GM12878 (cell line): ENCODE measurements around the gene SERPINB8. TPM values are rescaled to one million over a fixed set of nuclear protein-coding genes. Genes with fewer than 3 reads are reported as not detected.

Experiments
- CBX5 ChIP-seq: sonication (generic); IDR thresholded peaks from 2 replicates; pipeline ENCODE4 v1.6.1; 2016; ENCODE audit warnings: low read depth, moderate library complexity, mild to moderate bottlenecking, inconsistent platforms
- FOXM1 ChIP-seq: IDR thresholded peaks from 2 replicates; pipeline ENCODE4 v1.6.1; 2012; ENCODE audit warnings: low read depth, mild to moderate bottlenecking, inconsistent platforms, low read length, moderate library complexity
- GABPA ChIP-seq: IDR thresholded peaks from 2 replicates; pipeline ENCODE4 v1.6.1; 2014; ENCODE audit warnings: antibody characterized with exemption, low read depth, mild to moderate bottlenecking, inconsistent platforms
- KLF5 ChIP-seq: fragments of 450-650 bp; IDR thresholded peaks from 2 replicates; pipeline ENCODE4 v1.6.1; 2014; ENCODE audit warnings: mild to moderate bottlenecking; ENCODE audit not compliant: partially characterized antibody
- NBN ChIP-seq: fragments of 450-650 bp; IDR thresholded peaks from 2 replicates; pipeline ENCODE4 v1.6.1; 2016
- NFXL1 ChIP-seq: fragments of 450-650 bp; IDR thresholded peaks from 2 replicates; pipeline ENCODE4 v1.6.1; 2017; ENCODE audit warnings: antibody characterized with exemption, mild to moderate bottlenecking, borderline replicate concordance
- PML ChIP-seq: IDR thresholded peaks from 2 replicates; pipeline ENCODE4 v1.6.1; 2012; ENCODE audit warnings: low read length, inconsistent platforms
- RAD21 ChIP-seq: IDR thresholded peaks from 2 replicates; pipeline ENCODE4 v1.6.1; 2011; ENCODE audit warnings: mild to moderate bottlenecking, low read depth, low read length, moderate library complexity; ENCODE audit not compliant: insufficient read depth
- RCOR1 ChIP-seq: conservative IDR thresholded peaks from 2 replicates; pipeline ENCODE4 v1.6.1; 2012; ENCODE audit warnings: low read depth, low read length, improper control_type of control experiment
- ZNF24 ChIP-seq: fragments of 450-650 bp; IDR thresholded peaks from 2 replicates; pipeline ENCODE4 v1.6.1; 2017; ENCODE audit warnings: antibody characterized with exemption, mild to moderate bottlenecking
- polyA plus RNA-seq, 11 experiments: library from polyadenylated mRNA; depleted of rRNA in 4 of 11; unstranded in 6 of 11; stranded (reverse) in 5 of 11; fragments of >200 nt; fragmentation: Nextera tagmentation in 4 of 11; fragmentation: Illumina TruSeq in 1 of 11; extraction: Ambion mirVana in 4 of 11; extraction: Trizol in 1 of 11; gene quantifications; 1 replicate in 1 of 11; 2 replicates in 10 of 11; pipeline versions ENCODE4 v1.2.1 to v1.2.3, GENCODE V29; 2011 to 2016; ENCODE audit warnings: inconsistent platforms in 2 of 11, missing spikeins in 2 of 11, low read depth in 1 of 11
- total RNA-seq, 4 experiments: library from RNA; depleted of rRNA in 3 of 4; stranded (reverse); fragments of >200 nt in 3 of 4; fragmentation: Illumina TruSeq in 1 of 4; extraction: Trizol in 1 of 4; gene quantifications; 2 replicates each; pipeline versions ENCODE4 v1.2.1 to v1.2.3, GENCODE V29; 2013 to 2021
- TF ChIP-seq, protein P1 (sequence below): fragments of 450-650 bp; IDR thresholded peaks from 2 replicates; pipeline ENCODE4 v1.6.1; 2017; ENCODE audit warnings: mild to moderate bottlenecking, moderate library complexity
- TF ChIP-seq, protein P2 (sequence below): fragments of 450-650 bp; IDR thresholded peaks from 2 replicates; pipeline ENCODE4 v1.6.1; 2017; ENCODE audit warnings: borderline replicate concordance
- TF ChIP-seq, protein P3 (sequence below): fragments of 450-650 bp; IDR thresholded peaks from 2 replicates; pipeline ENCODE4 v1.6.1; 2017; ENCODE audit warnings: mild to moderate bottlenecking, moderate library complexity
- TF ChIP-seq, protein P4 (sequence below): IDR thresholded peaks from 2 replicates; pipeline ENCODE4 v1.6.1; 2012; ENCODE audit warnings: mild to moderate bottlenecking, low read depth, low read length
- TF ChIP-seq, protein P5 (sequence below): IDR thresholded peaks from 2 replicates; pipeline ENCODE4 v1.6.1; 2012; ENCODE audit warnings: low read depth, low read length, improper control_type of control experiment

SERPINB8 gene
- total and polyA plus RNA-seq, 10 of the 15 experiments (the other 5 are each of a cell fraction or from before 2014, with no cell fraction given), result 8.1 to 31.5 (median 16.7) TPM

DNA sequence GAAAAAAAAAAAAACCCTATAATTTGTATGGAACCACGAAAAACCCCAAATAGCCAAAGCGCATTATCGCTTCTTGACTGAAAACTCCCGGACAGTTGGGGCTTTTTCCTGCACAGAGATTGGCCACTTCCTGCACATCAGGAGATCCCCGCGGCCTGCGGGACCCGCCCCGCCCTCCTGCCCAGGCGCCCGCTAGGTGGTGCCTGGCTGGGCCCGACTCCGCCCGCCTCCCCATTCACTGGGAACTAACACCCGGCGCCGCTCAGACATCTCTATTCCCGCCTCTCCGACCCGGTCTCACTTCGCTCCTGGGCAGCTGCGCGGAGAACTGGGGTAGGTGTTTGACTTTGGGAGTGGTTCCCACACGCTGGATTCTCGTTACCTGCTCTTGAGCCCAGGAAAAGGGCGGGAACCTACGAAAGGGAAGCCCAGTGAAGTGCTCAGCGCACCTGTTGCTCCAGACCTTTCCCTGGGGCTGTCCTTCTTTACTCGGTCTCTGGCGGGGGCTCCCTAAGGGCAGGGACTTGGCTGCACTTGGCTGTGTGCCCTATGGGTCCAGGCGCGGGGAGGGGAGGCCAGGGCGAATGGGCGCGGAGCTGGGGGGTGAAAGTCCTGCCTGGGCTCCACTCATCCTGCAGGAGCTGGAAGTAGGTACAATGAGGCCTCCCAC lies 20.7 kb upstream of the SERPINB8 start, which contains the start of gene HMSD (continued):
- TF ChIP-seq, protein P1, sequence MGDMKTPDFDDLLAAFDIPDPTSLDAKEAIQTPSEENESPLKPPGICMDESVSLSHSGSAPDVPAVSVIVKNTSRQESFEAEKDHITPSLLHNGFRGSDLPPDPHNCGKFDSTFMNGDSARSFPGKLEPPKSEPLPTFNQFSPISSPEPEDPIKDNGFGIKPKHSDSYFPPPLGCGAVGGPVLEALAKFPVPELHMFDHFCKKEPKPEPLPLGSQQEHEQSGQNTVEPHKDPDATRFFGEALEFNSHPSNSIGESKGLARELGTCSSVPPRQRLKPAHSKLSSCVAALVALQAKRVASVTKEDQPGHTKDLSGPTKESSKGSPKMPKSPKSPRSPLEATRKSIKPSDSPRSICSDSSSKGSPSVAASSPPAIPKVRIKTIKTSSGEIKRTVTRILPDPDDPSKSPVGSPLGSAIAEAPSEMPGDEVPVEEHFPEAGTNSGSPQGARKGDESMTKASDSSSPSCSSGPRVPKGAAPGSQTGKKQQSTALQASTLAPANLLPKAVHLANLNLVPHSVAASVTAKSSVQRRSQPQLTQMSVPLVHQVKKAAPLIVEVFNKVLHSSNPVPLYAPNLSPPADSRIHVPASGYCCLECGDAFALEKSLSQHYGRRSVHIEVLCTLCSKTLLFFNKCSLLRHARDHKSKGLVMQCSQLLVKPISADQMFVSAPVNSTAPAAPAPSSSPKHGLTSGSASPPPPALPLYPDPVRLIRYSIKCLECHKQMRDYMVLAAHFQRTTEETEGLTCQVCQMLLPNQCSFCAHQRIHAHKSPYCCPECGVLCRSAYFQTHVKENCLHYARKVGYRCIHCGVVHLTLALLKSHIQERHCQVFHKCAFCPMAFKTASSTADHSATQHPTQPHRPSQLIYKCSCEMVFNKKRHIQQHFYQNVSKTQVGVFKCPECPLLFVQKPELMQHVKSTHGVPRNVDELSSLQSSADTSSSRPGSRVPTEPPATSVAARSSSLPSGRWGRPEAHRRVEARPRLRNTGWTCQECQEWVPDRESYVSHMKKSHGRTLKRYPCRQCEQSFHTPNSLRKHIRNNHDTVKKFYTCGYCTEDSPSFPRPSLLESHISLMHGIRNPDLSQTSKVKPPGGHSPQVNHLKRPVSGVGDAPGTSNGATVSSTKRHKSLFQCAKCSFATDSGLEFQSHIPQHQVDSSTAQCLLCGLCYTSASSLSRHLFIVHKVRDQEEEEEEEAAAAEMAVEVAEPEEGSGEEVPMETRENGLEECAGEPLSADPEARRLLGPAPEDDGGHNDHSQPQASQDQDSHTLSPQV, result no peak
- TF ChIP-seq ZNF24 (no peak), RCOR1 (no peak), NBN (peak; percentile 58; the same call in 1 of the 2 replicates), FOXM1 (0 out of 2 replicates have a peak, but pooled peaks have one; percentile 57), KLF5 (no peak), GABPA (no peak), CBX5 (0 out of 2 replicates have a peak, but pooled peaks have one; percentile 35), RAD21 (no peak), PML (no peak), NFXL1 (no peak)
- TF ChIP-seq, protein P2, sequence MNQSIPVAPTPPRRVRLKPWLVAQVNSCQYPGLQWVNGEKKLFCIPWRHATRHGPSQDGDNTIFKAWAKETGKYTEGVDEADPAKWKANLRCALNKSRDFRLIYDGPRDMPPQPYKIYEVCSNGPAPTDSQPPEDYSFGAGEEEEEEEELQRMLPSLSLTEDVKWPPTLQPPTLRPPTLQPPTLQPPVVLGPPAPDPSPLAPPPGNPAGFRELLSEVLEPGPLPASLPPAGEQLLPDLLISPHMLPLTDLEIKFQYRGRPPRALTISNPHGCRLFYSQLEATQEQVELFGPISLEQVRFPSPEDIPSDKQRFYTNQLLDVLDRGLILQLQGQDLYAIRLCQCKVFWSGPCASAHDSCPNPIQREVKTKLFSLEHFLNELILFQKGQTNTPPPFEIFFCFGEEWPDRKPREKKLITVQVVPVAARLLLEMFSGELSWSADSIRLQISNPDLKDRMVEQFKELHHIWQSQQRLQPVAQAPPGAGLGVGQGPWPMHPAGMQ, result no peak
- TF ChIP-seq, protein P3, sequence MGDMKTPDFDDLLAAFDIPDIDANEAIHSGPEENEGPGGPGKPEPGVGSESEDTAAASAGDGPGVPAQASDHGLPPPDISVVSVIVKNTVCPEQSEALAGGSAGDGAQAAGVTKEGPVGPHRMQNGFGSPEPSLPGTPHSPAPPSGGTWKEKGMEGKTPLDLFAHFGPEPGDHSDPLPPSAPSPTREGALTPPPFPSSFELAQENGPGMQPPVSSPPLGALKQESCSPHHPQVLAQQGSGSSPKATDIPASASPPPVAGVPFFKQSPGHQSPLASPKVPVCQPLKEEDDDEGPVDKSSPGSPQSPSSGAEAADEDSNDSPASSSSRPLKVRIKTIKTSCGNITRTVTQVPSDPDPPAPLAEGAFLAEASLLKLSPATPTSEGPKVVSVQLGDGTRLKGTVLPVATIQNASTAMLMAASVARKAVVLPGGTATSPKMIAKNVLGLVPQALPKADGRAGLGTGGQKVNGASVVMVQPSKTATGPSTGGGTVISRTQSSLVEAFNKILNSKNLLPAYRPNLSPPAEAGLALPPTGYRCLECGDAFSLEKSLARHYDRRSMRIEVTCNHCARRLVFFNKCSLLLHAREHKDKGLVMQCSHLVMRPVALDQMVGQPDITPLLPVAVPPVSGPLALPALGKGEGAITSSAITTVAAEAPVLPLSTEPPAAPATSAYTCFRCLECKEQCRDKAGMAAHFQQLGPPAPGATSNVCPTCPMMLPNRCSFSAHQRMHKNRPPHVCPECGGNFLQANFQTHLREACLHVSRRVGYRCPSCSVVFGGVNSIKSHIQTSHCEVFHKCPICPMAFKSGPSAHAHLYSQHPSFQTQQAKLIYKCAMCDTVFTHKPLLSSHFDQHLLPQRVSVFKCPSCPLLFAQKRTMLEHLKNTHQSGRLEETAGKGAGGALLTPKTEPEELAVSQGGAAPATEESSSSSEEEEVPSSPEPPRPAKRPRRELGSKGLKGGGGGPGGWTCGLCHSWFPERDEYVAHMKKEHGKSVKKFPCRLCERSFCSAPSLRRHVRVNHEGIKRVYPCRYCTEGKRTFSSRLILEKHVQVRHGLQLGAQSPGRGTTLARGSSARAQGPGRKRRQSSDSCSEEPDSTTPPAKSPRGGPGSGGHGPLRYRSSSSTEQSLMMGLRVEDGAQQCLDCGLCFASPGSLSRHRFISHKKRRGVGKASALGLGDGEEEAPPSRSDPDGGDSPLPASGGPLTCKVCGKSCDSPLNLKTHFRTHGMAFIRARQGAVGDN, result no peak
- TF ChIP-seq, protein P4, sequence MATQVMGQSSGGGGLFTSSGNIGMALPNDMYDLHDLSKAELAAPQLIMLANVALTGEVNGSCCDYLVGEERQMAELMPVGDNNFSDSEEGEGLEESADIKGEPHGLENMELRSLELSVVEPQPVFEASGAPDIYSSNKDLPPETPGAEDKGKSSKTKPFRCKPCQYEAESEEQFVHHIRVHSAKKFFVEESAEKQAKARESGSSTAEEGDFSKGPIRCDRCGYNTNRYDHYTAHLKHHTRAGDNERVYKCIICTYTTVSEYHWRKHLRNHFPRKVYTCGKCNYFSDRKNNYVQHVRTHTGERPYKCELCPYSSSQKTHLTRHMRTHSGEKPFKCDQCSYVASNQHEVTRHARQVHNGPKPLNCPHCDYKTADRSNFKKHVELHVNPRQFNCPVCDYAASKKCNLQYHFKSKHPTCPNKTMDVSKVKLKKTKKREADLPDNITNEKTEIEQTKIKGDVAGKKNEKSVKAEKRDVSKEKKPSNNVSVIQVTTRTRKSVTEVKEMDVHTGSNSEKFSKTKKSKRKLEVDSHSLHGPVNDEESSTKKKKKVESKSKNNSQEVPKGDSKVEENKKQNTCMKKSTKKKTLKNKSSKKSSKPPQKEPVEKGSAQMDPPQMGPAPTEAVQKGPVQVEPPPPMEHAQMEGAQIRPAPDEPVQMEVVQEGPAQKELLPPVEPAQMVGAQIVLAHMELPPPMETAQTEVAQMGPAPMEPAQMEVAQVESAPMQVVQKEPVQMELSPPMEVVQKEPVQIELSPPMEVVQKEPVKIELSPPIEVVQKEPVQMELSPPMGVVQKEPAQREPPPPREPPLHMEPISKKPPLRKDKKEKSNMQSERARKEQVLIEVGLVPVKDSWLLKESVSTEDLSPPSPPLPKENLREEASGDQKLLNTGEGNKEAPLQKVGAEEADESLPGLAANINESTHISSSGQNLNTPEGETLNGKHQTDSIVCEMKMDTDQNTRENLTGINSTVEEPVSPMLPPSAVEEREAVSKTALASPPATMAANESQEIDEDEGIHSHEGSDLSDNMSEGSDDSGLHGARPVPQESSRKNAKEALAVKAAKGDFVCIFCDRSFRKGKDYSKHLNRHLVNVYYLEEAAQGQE, result no peak
- TF ChIP-seq, protein P5, sequence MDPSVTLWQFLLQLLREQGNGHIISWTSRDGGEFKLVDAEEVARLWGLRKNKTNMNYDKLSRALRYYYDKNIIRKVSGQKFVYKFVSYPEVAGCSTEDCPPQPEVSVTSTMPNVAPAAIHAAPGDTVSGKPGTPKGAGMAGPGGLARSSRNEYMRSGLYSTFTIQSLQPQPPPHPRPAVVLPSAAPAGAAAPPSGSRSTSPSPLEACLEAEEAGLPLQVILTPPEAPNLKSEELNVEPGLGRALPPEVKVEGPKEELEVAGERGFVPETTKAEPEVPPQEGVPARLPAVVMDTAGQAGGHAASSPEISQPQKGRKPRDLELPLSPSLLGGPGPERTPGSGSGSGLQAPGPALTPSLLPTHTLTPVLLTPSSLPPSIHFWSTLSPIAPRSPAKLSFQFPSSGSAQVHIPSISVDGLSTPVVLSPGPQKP, result no peak
